Endodermal cell (in vitro differentiated cells): ENCODE measurements around the gene SPRYD3. TPM values are rescaled to one million over a fixed set of nuclear protein-coding genes. Genes with fewer than 3 reads are reported as not detected.
A peak's percentile ranks its signal among the peaks of the same experiment; 100 is the strongest.

Experiments used
- DNase-seq: peaks from one replicate; pipeline ENCODE4 v3.0.0-alpha.2; 2017
- H3K27ac ChIP-seq: 2 replicates; pipeline ENCODE4 v1.5.1; 2013; ENCODE audit warnings: mild to moderate bottlenecking, low read depth, low read length, moderate library complexity
- H3K27me3 ChIP-seq: 2 replicates; pipeline ENCODE4 v1.6.1; 2013; ENCODE audit warnings: mild to moderate bottlenecking, low read length, moderate library complexity; ENCODE audit not compliant: insufficient read depth, control insufficient read depth, poor library complexity, severe bottlenecking
- H3K36me3 ChIP-seq: 2 replicates; pipeline ENCODE4 v1.7.0; 2013; ENCODE audit warnings: mild to moderate bottlenecking, low read length, moderate library complexity; ENCODE audit not compliant: control insufficient read depth, insufficient read depth
- H3K4me1 ChIP-seq: one replicate; pipeline ENCODE4 v1.7.0; 2013; ENCODE audit warnings: low read length; ENCODE audit not compliant: control insufficient read depth, insufficient read depth
- H3K4me3 ChIP-seq: 2 replicates; pipeline ENCODE4 v1.5.1; 2013; ENCODE audit warnings: mild to moderate bottlenecking, low read length, moderate library complexity
- H3K9ac ChIP-seq: 2 replicates; pipeline ENCODE4 v1.6.1; 2013; ENCODE audit warnings: mild to moderate bottlenecking, low read length, moderate library complexity; ENCODE audit not compliant: poor library complexity, severe bottlenecking; ENCODE audit errors: extremely low read depth
- H3K9me3 ChIP-seq: 2 replicates; pipeline ENCODE4 v1.6.1; 2013; ENCODE audit warnings: mild to moderate bottlenecking, low read length, moderate library complexity; ENCODE audit not compliant: control insufficient read depth
- H3K27ac Mint-ChIP-seq: 2 replicates; pipeline ENCODE4 v1.8.0; 2020; ENCODE audit warnings: mixed read lengths
- H3K27me3 Mint-ChIP-seq: 2 replicates; pipeline ENCODE4 v1.8.0; 2021; ENCODE audit warnings: mild to moderate bottlenecking, mixed read lengths; ENCODE audit not compliant: insufficient read depth
- H3K36me3 Mint-ChIP-seq: 2 replicates; pipeline ENCODE4 v1.8.0; 2020; ENCODE audit warnings: low read depth, mixed read lengths
- H3K4me1 Mint-ChIP-seq: 2 replicates; pipeline ENCODE4 v1.8.0; 2020; ENCODE audit warnings: mixed read lengths
- H3K4me3 Mint-ChIP-seq: 2 replicates; pipeline ENCODE4 v1.8.0; 2020; ENCODE audit warnings: mild to moderate bottlenecking, moderate library complexity, mixed read lengths
- H3K9me3 Mint-ChIP-seq: 2 replicates; pipeline ENCODE4 v1.8.0; 2020; ENCODE audit warnings: mild to moderate bottlenecking, mixed read lengths
- CTCF ChIP-seq: fragments of 200-600 bp; sonication (generic); conservative IDR thresholded peaks from 2 replicates; pipeline ENCODE4 v1.5.0; 2021; ENCODE audit warnings: antibody characterized with exemption, mild to moderate bottlenecking
- WGBS, 2 experiments: methylation state at CpG; one replicate each; pipeline versions ENCODE4 v1.1.5 to v1.1.7; 2013; ENCODE audit warnings: missing lambda C conversion rate in 2 of 2, mixed read lengths in 1 of 2; ENCODE audit not compliant: insufficient coverage in 1 of 2, insufficient read length in 1 of 2; 5-methylcytosine and 5-hydroxymethylcytosine counted together
- total RNA-seq, 2 donors: library from RNA; stranded (reverse); fragmentation: NEBNext Ultra II Directional in 1 of 2; extraction: Animal tissue kit (Norgen Biotek cat#: 25700) in 1 of 2; gene quantifications; 2 replicates in 1 of 2; 3 replicates in 1 of 2; pipeline ENCODE4 v1.2.1, GENCODE V29; 2021

SPRYD3 gene
- total RNA-seq, 2 donors from 2014 or later = 13.0 to 18.4 TPM

GRCh38 chr12:53098354-53098981 lies 19.3 kb upstream of the SPRYD3 start:
- Histone ChIP-seq H3K9ac (no peak overlapping the region), H3K9me3 (no peaks in the 10 kb centered on the region), H3K4me1 (peaks cover 29% of the 10 kb centered on the region), H3K36me3 (no peaks in the 10 kb centered on the region), H3K4me3 (peak overlapping the region; percentile 80), H3K27ac (no peak overlapping the region), H3K27me3 (peaks cover 31% of the 10 kb centered on the region)
- WGBS, 2 experiments = 31 to 34% methylated on average over 9 to 13 of the region's 13 CpGs
- Mint-ChIP-seq H3K9me3 (no peaks in the 10 kb centered on the region), H3K27ac (no peak overlapping the region), H3K4me3 (peak overlapping the region; percentile 69), H3K27me3 (peaks cover 47% of the 10 kb centered on the region), H3K4me1 (peaks cover 58% of the 10 kb centered on the region), H3K36me3 (no peaks in the 10 kb centered on the region)
- peak; percentile 70 for DNase-seq
- TF ChIP-seq CTCF = no peak

GRCh38 chr12:53097564-53098353 lies 18.6 kb upstream of the SPRYD3 start, which contains the start of gene IGFBP6:
Gene IGFBP6, plus strand, starts transcription at chr12:53097667. Its CDS starts 51 bp downstream, at chr12:53097718.
- Mint-ChIP-seq H3K4me1 (peaks cover 56% of the 10 kb centered on the region), H3K4me3 (peak within 1 kb of the TSS; percentile 69), H3K27ac (no peak within 1 kb of the TSS), H3K9me3 (no peaks in the 10 kb centered on the region), H3K36me3 (no peaks in the 10 kb centered on the region), H3K27me3 (peaks cover 49% of the 10 kb centered on the region)
- Histone ChIP-seq H3K4me3 (peak within 1 kb of the TSS; percentile 80), H3K27ac (no peak within 1 kb of the TSS), H3K36me3 (no peaks in the 10 kb centered on the region), H3K9ac (peak within 1 kb of the TSS; percentile 20), H3K4me1 (peaks cover 22% of the 10 kb centered on the region), H3K27me3 (peaks cover 31% of the 10 kb centered on the region), H3K9me3 (no peaks in the 10 kb centered on the region)
- 0 to 1% methylated on average over 18 to 51 of the region's 51 CpGs for WGBS, 2 experiments
- DNase-seq = peak; percentile 88
- peak; percentile 35 for TF ChIP-seq CTCF

GRCh38 chr12:53097207-53097563 lies 18.0 kb upstream of the SPRYD3 start:
- H3K27me3 ChIP-seq = peaks cover 31% of the 10 kb centered on the region
- no peaks in the 10 kb centered on the region for H3K36me3 ChIP-seq
- WGBS, 2 experiments = 5% methylated on average over 9 of the region's 9 CpGs; no CpG with 5 or more reads in 1 of the 2 experiments
- H3K36me3 Mint-ChIP-seq = no peaks in the 10 kb centered on the region
- no peaks in the 10 kb centered on the region for H3K9me3 ChIP-seq
- DNase-seq = no peak
- no peaks in the 10 kb centered on the region for H3K9me3 Mint-ChIP-seq
- H3K4me1 Mint-ChIP-seq = peaks cover 53% of the 10 kb centered on the region
- peaks cover 16% of the 10 kb centered on the region for H3K4me1 ChIP-seq
- TF ChIP-seq CTCF = no peak
- peak overlapping the region; percentile 69 for H3K4me3 Mint-ChIP-seq
- H3K27ac Mint-ChIP-seq = no peak overlapping the region
- H3K27ac ChIP-seq = no peak overlapping the region
- H3K27me3 Mint-ChIP-seq = peaks cover 49% of the 10 kb centered on the region
- peak overlapping the region; percentile 20 for H3K9ac ChIP-seq
- H3K4me3 ChIP-seq = peak overlapping the region; percentile 80
